Common myeloid progenitor, CD34-positive (primary cell): Measurements from ENCODE around the gene DYRK4.

Experiments used
- CTCF ChIA-PET: fragments of 350-600 bp; sonication (Branson Sonifier 250); formaldehyde crosslinking; loops from one replicate; lab custom pipeline; 2021; ENCODE audit warnings: antibody characterized with exemption; lab: Charles Lee
- POLR2A ChIA-PET: fragments of 350-600 bp; sonication (Branson Sonifier 250); formaldehyde crosslinking; loops from one replicate; lab custom pipeline; 2021; ENCODE audit warnings: antibody characterized with exemption; lab: Charles Lee
- DNase-seq, 3 donors: peaks; one replicate each; pipeline versions ENCODE4 v3.0.0 to v3.0.0-alpha.2; 2013
- H3K27ac ChIP-seq, 2 experiments: 1 replicate in 1 of 2; 2 replicates in 1 of 2; pipeline ENCODE4 v1.7.0; 2013; ENCODE audit warnings: inconsistent platforms in 2 of 2, low read length in 2 of 2, mild to moderate bottlenecking in 2 of 2, low read depth in 1 of 2, moderate library complexity in 1 of 2; ENCODE audit not compliant: severe bottlenecking in 2 of 2, insufficient read depth in 1 of 2, poor library complexity in 1 of 2
- H3K27me3 ChIP-seq, 5 experiments: replicated peaks in 2 of 5; 1 replicate in 3 of 5; 2 replicates in 2 of 5; pipeline versions ENCODE4 v1.6.1 to v1.7.0; 2013; ENCODE audit warnings: low read length in 4 of 5, mild to moderate bottlenecking in 2 of 5, moderate library complexity in 2 of 5, inconsistent platforms in 1 of 5; ENCODE audit not compliant: insufficient read depth in 5 of 5, control insufficient read depth in 4 of 5
- H3K36me3 ChIP-seq, 4 experiments: 1 replicate in 2 of 4; 2 replicates in 2 of 4; pipeline versions ENCODE4 v1.6.1 to v1.7.0; 2013; ENCODE audit warnings: low read length in 3 of 4, control low read depth in 1 of 4, mild to moderate bottlenecking in 1 of 4; ENCODE audit not compliant: control insufficient read depth in 4 of 4, insufficient read depth in 4 of 4
- H3K4me1 ChIP-seq, 4 experiments: 1 replicate in 3 of 4; 2 replicates in 1 of 4; pipeline versions ENCODE4 v1.6.1 to v1.7.1; 2013; ENCODE audit warnings: low read length in 3 of 4, mild to moderate bottlenecking in 3 of 4, control low read depth in 1 of 4, inconsistent platforms in 1 of 4, moderate library complexity in 1 of 4; ENCODE audit not compliant: control insufficient read depth in 4 of 4, insufficient read depth in 4 of 4; ENCODE audit errors: control extremely low read depth in 1 of 4
- H3K4me3 ChIP-seq, 7 experiments: 1 replicate in 4 of 7; 2 replicates in 3 of 7; pipeline versions ENCODE4 v1.5.1 to v1.7.0; 2013; ENCODE audit warnings: mild to moderate bottlenecking in 7 of 7, low read length in 6 of 7, moderate library complexity in 6 of 7, inconsistent platforms in 2 of 7, low read depth in 2 of 7, control low read depth in 1 of 7; ENCODE audit not compliant: insufficient read depth in 4 of 7, control insufficient read depth in 1 of 7; ENCODE audit errors: extremely low read depth in 1 of 7
- H3K9me3 ChIP-seq, 5 experiments: 1 replicate in 4 of 5; 2 replicates in 1 of 5; pipeline versions ENCODE4 v1.6.1 to v1.7.1; 2013; ENCODE audit warnings: low read length in 4 of 5, mild to moderate bottlenecking in 2 of 5, inconsistent platforms in 1 of 5, low read depth in 1 of 5, moderate library complexity in 1 of 5; ENCODE audit not compliant: control insufficient read depth in 4 of 5, insufficient read depth in 2 of 5; ENCODE audit errors: control extremely low read depth in 1 of 5
- WGBS: methylation state at CpG from one replicate; pipeline ENCODE4 v1.1.5; 2013; ENCODE audit not compliant: insufficient coverage; 5-methylcytosine and 5-hydroxymethylcytosine counted together

The DYRK4 gene

GRCh38 chr12:4609071-4609470, 47.1 kb downstream of the DYRK4 start:
- POLR2A ChIA-PET = no interaction called here

DNA sequence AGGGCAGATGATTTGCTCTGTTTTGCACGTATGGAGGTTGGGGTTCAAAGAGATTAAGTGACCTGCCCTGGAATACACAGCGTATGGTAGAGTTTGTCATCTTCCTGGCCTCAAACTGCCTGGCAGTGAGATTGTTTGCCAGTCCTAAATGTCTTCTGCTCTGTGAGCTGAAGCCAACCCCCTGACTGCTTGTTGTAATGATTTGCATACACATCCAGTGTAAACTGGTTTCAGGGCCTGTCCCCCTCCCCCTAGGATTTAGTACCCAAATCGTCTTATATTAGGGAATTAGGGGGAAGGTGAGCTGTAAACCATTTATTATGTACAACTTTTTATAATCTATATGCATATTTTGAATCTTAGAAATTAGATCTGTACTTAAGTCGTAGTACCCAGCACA, 48.5 kb downstream of the DYRK4 start:
- Histone ChIP-seq H3K27ac (no peak overlapping the region), H3K4me3 (no peak overlapping the region), H3K4me1 (peaks cover 0 to 5% (median 5%) of the 10 kb centered on the region in 4 experiments), H3K36me3 (peaks cover 27 to 41% (median 30%) of the 10 kb centered on the region in 4 experiments), H3K27me3 (no peaks in the 10 kb centered on the region), H3K9me3 (no peaks in the 10 kb centered on the region)
- ChIA-PET CTCF (interaction anchor here (1.2 kb wide), 1 partner anchor 11 kb away, joined by 3 read pairs; no protein-coding TSS in a partner anchor), POLR2A (no interaction called here)
- no peak for DNase-seq
- WGBS = 100% methylated on average over 2 of the region's 4 CpGs

More at GRCh38 chr12:4609071-4609470, 47.1 kb downstream of the DYRK4 start:
- DNase-seq = no peak
- 99% methylated on average over 7 of the region's 9 CpGs for WGBS
- H3K27me3 ChIP-seq = no peaks in the 10 kb centered on the region
- CTCF ChIA-PET = interaction anchor here (1.2 kb wide), 1 partner anchor 12 kb away, joined by 3 read pairs; no protein-coding TSS in a partner anchor
- H3K27ac ChIP-seq = no peak overlapping the region
- H3K4me1 ChIP-seq = peaks cover 0 to 9% (median 8%) of the 10 kb centered on the region in 4 experiments
- H3K36me3 ChIP-seq = peaks cover 22 to 32% (median 27%) of the 10 kb centered on the region in 4 experiments
- no peak overlapping the region for H3K4me3 ChIP-seq
- no peaks in the 10 kb centered on the region for H3K9me3 ChIP-seq

DNA sequence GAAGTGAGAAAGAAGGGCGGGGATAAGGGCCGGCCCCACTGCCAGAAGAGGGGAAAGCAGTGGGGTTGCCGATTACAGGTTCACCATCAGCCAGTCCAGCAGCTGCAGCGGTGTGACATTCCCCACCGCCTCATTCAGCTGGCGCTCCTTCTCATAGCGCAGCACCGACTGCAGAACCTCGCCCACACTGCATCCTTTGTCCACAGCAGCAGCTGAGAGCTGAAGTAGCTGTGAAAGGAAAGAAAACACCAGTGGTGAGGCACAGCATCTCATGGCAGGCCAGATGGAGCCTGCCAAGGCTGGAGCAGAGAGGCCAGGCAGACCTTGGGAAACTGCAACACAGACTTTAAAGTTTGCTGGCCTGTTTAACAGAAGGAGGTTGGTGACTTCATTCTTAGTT, 53.7 kb downstream of the DYRK4 start:
- no peak overlapping the region for H3K4me3 ChIP-seq
- 99% methylated on average over 9 of the region's 9 CpGs for WGBS
- POLR2A ChIA-PET = interaction anchor here (0.5 kb wide), 1 partner anchor 92 kb away, joined by 3 read pairs; no protein-coding TSS in a partner anchor
- H3K9me3 ChIP-seq = no peaks in the 10 kb centered on the region
- peaks cover 18 to 41% (median 22%) of the 10 kb centered on the region in 4 experiments for H3K36me3 ChIP-seq
- DNase-seq = no peak
- no peaks in the 10 kb centered on the region for H3K4me1 ChIP-seq
- CTCF ChIA-PET = interaction anchor here (1.1 kb wide), 1 partner anchor 10 kb away, joined by 3 read pairs; no protein-coding TSS in a partner anchor
- H3K27me3 ChIP-seq = no peaks in the 10 kb centered on the region
- H3K27ac ChIP-seq = no peak overlapping the region

DNA sequence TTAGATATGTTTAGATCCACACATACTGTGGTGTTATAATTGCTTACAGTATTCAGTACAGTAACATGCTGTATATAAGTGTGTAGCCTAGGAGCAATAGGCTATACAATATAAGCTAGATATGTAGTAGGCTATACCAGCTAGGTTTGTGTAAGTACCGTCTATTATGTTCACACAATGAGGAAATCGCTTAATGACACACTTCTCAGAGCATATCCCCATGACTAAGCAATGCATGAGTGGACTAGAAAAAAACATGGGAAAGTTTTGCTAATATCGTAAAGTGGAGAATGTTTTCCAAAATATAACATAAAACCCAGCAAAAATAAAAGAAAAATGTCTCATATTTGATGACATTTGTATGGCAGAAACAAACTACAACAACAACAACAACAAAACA, 59.5 kb downstream of the DYRK4 start:
- DNase-seq = no peak
- Histone ChIP-seq H3K4me1 (no peaks in the 10 kb centered on the region), H3K9me3 (no peaks in the 10 kb centered on the region), H3K27me3 (peaks cover 0 to 3% (median 1%) of the 10 kb centered on the region in 5 experiments), H3K4me3 (no peak overlapping the region), H3K27ac (no peak overlapping the region), H3K36me3 (no peaks in the 10 kb centered on the region)
- ChIA-PET CTCF (interaction anchor here (0.6 to 1.2 kb wide), 2 partner anchors 11 to 16 kb away, joined by 3 read pairs; no protein-coding TSS in a partner anchor), POLR2A (no interaction called here)
- WGBS = no CpG with 5 or more reads among the region's 3 CpGs

DNA sequence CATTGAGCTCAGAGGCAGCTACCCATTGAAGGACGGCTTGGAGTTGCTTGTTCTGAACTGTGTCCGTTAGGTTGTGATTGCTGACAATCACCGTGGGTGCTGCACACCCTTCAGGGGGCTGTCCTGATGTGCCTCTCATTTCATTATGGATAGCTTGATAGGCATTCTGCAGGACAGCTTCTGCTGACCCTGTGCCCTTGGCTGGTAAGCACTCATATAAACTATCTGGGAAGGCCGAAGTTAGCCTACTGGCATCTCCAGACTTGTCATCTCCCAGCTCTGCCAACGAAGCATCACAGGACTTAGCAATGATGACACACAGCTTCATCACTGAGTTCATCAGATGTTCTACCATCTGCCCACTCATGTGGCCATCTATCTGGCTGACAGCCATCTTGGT, 64.5 kb downstream of the DYRK4 start:
- POLR2A ChIA-PET = no interaction called here
- CTCF ChIA-PET = no interaction called here
- Histone ChIP-seq H3K36me3 (no peaks in the 10 kb centered on the region), H3K27me3 (peaks cover 0 to 11% (median 2%) of the 10 kb centered on the region in 5 experiments), H3K9me3 (no peaks in the 10 kb centered on the region), H3K27ac (no peak overlapping the region), H3K4me3 (no peak overlapping the region), H3K4me1 (no peaks in the 10 kb centered on the region)
- no peak for DNase-seq
- 100% methylated on average over 5 of the region's 5 CpGs for WGBS

GRCh38 chr12:4628406-4628805, 66.4 kb downstream of the DYRK4 start:
- H3K27me3 ChIP-seq = peaks cover 0 to 11% (median 2%) of the 10 kb centered on the region in 5 experiments
- CTCF ChIA-PET = interaction anchor here (1.1 kb wide), 1 partner anchor 24 kb away, joined by 3 read pairs; no protein-coding TSS in a partner anchor
- POLR2A ChIA-PET = no interaction called here

DNA sequence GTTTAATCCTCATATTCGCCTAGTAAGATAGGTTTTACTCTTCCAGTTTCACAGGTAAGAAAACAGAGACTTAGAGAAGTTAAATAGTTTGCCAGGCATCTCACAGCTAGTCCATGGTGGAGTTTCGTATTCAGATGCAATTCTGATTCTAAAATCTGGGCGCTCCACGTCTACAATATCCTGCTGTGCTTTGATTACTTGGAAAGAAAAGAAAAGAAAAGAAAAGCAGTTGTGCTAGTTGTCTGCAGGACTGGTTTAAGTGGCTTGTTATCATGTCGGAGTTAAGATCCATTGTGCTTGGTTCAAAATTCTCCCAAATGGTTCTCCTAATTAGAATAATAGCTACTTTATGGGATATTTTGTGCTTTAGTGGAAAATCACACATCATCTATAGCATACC, 68.3 kb downstream of the DYRK4 start:
- CTCF ChIA-PET = interaction anchor here (1.8 kb wide), 1 partner anchor 19 kb away, joined by 4 read pairs; no protein-coding TSS in a partner anchor
- Histone ChIP-seq H3K4me3 (no peak overlapping the region), H3K27me3 (peaks cover 0 to 11% (median 2%) of the 10 kb centered on the region in 5 experiments), H3K4me1 (no peaks in the 10 kb centered on the region), H3K36me3 (no peaks in the 10 kb centered on the region), H3K9me3 (no peaks in the 10 kb centered on the region), H3K27ac (no peak overlapping the region)
- POLR2A ChIA-PET = no interaction called here
- DNase-seq = no peak
- 93% methylated on average over 3 of the region's 5 CpGs for WGBS

More at GRCh38 chr12:4628406-4628805, 66.4 kb downstream of the DYRK4 start:
- Histone ChIP-seq H3K4me1 (no peaks in the 10 kb centered on the region), H3K36me3 (no peaks in the 10 kb centered on the region), H3K27ac (no peak overlapping the region), H3K9me3 (no peaks in the 10 kb centered on the region), H3K4me3 (no peak overlapping the region)
- no peak for DNase-seq
- 99% methylated on average over 8 of the region's 10 CpGs for WGBS
